OCI-M2 (cell line): Measurements from ENCODE around the gene HIVEP3.
"Not testable (repeated sequence)": the region's sequence is repeated elsewhere in the genome, so short reads cannot be mapped to it uniquely, and the experiment has no call there.

ENCODE experiments used
- DNase-seq: peaks from one replicate; lab custom pipeline; 2025; ENCODE audit not compliant: unreplicated experiment; lab: John Stamatoyannopoulos, UW

Gene HIVEP3

GRCh38 chr1:41918450-41919043 is at the start of gene HIVEP3:
Gene HIVEP3 (minus strand): TSS chr1:41918922.
- no peak for DNase-seq

- DNase-seq = no peak
These were observed 45.7 kb upstream of the HIVEP3 start for GRCh38 chr1:41964400-41964799.

- DNase-seq = no peak
These were observed 44.9 kb upstream of the HIVEP3 start for GRCh38 chr1:41963636-41964035.

GRCh38 chr1:41958015-41958673 is 39.4 kb upstream of the HIVEP3 start:
- no peak for DNase-seq

- no peak for DNase-seq
These were observed 38.8 kb upstream of the HIVEP3 start for GRCh38 chr1:41957568-41957967.

GRCh38 chr1:41955461-41956159 is 36.9 kb upstream of the HIVEP3 start:
- no peak for DNase-seq

DNA sequence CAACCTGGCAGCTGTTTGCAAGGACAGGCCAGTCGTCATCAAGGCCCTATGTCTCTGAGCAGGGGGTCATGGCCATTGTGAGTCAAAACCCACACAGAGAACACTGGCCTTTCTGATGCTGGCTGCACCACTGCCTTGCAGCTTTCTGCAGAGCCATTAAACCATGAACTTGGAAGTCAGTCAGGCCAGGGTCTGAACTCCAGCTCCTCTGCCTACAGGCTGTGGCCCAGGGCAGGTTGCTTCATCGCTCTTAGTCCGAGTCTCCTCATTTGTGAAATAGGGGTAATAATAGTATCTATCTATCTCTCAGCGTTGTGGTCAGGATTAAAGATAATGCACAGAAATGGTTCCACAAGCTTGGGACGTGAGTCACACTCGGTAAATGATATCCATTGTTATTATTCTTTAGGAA is 35.8 kb upstream of the HIVEP3 start:
- DNase-seq = no peak

DNA sequence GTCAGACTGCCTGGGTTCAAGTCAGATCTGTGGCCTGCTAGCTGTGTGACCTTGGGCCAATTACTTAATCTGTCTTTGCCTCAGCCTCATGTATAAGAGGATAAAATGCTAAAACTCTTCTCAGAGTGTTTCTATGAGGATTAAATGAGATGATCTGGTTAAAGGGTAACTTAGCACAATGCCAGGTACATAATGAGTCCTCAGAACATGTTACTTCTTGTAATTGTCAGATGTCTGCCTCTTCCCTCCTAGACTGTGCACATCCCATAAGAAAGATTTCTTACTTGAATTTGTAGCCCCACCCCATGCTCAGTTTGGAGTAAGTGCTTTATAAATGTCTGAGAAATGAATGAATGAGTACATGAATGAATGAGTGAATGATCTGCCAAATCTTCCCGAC is 34.6 kb upstream of the HIVEP3 start:
- DNase-seq = no peak

DNA sequence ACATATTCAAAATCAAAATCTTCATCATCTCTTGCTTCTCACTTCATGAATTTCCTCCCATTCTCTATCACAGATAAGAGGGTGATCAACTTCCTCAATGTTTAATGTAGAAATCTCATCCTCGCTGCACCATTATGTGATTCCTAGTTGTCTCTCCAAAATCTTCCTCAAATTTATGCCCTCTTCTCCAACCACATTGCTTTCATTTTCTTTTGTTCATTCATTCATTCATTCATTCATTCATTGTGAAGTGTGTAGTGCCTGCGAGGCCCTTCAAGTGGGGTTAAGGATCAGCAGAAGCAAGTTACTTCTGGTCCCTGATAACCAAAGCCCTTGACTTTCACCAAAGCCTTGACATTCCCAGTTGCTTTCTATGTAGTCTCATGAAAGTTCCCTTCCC is 33.5 kb upstream of the HIVEP3 start:
- no peak for DNase-seq

GRCh38 chr1:41951492-41951891 is 32.8 kb upstream of the HIVEP3 start:
- not testable (repeated sequence) for DNase-seq

DNA sequence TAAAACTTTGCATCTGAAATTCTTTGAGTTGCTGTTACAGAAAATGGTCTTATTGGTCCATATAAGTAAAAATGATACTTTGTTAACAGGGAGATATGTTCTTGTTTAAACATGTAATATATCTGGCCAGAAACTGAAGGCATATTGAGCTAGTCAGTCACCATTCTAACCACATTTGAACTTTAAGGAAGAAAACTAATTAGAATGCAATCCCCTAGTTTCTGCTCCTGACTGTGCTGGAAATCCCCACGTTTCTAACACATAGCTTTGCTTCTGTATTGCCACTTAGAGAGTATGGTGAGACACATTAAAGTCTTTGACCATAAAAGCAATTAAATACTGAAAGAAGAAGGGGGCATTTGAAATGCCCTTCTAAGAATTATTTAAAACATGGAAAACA is 32.1 kb upstream of the HIVEP3 start:
- DNase-seq = no peak

DNA sequence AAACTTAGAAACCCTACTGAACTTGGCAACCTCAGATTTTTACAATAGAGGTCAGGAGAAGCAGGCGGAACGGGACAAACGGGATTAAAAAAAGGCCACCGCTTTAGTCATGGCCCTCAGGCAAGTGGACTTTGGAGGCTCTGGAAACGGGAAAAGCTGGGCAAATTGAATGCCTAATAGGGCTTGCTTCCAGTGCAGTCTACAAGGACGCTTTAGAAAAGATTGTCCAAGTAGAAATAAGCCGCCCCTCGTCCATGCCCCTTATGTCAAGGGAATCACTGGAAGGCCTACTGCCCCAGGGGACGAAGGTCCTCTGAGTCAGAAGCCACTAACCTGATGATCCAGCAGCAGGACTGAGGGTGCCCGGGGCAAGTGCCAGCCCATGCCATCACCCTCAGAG is 27.2 kb upstream of the HIVEP3 start:
- not testable (repeated sequence) for DNase-seq

GRCh38 chr1:41943717-41944116 is 25.0 kb upstream of the HIVEP3 start:
- no peak for DNase-seq

DNA sequence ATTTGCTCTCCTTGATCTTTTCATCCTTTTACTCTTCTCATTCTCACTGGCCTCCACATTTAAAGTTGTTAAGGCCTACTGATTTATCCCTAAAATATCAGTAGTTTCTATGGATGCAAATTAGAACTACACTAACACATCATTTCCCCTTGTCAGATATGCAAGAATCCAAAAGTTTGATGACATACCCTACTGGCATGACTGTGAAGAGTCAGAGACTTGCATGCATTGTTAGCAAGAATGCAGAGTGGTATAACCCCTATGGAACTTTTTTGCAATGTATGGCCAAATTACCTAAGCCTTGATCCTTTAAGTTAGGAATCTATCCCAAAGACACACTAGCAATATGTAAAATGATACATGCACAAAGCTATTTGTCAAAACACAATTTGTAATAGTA is 23.6 kb upstream of the HIVEP3 start:
- no peak for DNase-seq

- no peak for DNase-seq
These were observed 22.7 kb upstream of the HIVEP3 start for GRCh38 chr1:41941381-41941780.

GRCh38 chr1:41939194-41939593 is 20.5 kb upstream of the HIVEP3 start:
- no peak for DNase-seq

- no peak for DNase-seq
These were observed 17.4 kb upstream of the HIVEP3 start for GRCh38 chr1:41936107-41936506.

DNA sequence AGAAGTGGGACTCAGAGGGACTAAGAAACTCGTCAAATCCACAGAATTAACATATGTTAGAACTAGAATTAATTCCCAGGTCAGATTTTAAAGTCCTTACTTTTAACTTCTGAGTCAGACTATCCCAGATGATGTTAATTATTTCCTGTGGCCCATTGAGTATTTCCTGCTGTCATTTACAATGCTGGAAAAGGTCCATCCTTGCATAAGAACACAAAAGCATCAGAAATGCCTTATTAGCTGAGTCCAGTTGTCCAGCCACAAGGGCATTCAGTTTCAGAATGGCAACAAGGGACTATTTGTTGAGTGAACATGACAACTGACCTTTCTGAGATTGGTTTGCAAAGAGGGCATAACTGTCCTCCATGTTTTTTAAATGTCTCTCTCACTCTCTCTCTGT is 16.5 kb upstream of the HIVEP3 start:
- no peak for DNase-seq

DNA sequence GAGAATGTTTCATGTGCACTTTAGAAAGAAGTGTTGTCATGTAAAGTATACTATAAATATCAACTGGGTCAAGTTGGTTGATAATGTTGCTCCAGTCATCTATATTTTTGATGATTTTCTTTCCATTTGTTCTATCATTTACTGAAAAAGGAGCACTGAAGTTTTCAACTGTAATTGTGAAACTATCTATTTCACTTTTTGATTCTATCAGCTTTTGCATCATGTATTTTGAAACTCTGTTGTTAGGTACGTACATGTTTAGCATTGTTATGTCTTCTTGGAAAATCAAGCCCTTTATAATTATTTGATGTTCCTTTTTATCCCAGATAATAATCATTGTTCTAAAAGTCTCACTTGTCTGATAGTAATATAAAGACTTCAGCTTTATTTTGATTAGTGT is 14.4 kb upstream of the HIVEP3 start:
- no peak for DNase-seq

GRCh38 chr1:41931578-41931977 is 12.9 kb upstream of the HIVEP3 start:
- DNase-seq = no peak

DNA sequence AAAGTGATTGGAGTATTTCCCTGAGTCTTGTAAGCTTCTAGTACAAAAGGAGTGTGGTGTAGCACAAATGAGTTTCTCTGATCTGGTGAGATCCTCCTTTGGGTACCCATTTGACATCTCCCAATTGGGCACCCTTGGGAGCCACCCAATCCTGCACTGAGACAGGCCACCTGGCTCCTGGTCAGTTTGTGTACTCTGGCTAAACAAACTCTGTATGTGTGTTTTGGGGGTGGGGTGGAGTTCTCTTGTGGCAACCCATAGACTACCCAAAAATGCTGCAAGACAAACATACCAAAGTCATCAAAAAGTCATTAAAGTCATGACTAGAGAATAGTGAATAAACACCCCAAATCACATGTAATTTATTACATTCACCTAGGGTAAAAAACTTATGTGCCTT is 8.4 kb upstream of the HIVEP3 start:
- no peak for DNase-seq

DNA sequence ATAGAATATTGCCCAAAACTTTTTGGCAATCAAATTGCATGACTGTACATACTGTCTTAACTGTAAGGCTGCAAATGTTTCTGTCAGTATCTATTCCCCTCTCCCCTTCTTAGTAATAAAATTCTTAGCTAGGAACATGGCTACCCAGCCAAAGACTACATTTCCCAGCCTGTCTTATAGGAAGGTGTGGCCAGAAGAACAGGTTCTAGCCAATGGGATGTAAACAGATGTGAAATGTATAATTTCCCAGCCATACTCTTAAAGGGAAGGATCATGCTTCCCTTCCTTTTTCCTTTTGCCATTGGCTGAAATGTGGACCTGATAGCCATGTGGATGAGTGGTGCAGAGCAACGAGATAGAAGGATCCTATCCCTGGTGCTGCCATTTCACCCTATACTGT is 7.0 kb upstream of the HIVEP3 start:
- DNase-seq = no peak

DNA sequence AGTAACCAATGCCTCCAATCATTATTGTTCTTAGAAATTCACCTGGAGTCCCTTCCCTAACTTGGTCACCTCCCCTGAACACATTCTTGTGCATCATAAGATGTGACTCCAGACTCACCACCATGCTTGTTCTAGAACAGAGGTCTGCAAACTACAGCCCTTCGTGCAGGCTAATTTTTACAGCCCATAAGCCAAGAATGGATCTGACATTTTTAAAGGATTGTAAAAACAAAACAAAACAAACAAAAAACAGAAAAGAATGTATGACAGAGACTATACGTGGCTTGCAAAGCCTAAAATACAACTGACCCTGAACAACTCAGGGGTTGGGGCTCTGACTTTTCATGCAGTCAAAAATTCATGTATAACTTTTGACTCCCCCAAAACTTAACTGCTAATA is 6.2 kb upstream of the HIVEP3 start:
- no peak for DNase-seq
